Middle frontal gyrus (tissue), 1 donor: Measurements from ENCODE around the gene RPL7A.
"Not testable (repeated sequence)": the region's sequence is repeated elsewhere in the genome, so short reads cannot be mapped to it uniquely, and the experiment has no call there.

Source experiments
- DNase-seq: peaks from one replicate; pipeline ENCODE4 v3.0.0-alpha.2; 2015; ENCODE audit warnings: low spot score; ENCODE audit errors: extremely low spot score

The RPL7A gene

DNA sequence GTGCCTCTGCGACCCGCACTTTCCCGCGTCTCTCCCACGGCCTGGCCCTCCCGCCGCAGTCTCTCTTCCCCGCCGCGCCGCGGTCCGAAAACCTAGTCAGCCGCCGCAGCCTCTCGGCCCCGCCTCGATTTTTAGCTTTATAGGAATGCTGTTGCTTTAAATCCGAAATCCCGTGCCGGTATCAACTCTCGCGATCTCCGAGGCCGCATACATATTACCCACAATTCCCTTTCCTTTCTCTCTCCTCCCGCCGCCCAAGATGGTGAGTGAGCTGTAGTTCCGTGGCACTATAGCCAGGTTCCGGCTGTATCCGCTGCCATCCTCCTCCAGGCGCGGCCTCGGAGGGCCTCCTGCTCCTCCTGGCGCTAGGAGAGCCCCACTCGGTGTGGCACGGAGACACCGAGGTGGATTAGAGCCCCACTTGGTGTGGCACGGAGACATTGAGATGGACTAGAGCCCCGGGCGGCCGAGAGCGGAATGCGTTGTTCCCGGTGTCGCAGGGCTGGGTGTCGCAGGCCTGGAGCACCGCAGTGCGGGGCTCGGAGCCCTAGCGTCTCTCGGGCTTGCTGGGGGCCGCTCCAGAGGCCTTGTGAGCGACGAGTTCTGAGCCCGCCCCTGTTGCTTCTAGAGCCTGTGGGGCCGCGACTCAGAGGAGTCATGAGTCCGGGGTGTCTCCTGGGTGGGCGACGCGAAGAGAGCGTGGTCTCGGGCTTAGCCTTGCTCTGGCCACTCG, at the start of gene RPL7A, which contains the start of gene MED22:
RPL7A (plus strand) TSS at position 234 of the 733 bp plus-strand sequence; CDS start at position 260, 26 bp downstream.
MED22 (minus strand) TSS at position 147 of the 733 bp plus-strand sequence. CDS start 1,469 bp downstream, outside the sequence.
- DNase-seq, result peak; percentile 85

DNA sequence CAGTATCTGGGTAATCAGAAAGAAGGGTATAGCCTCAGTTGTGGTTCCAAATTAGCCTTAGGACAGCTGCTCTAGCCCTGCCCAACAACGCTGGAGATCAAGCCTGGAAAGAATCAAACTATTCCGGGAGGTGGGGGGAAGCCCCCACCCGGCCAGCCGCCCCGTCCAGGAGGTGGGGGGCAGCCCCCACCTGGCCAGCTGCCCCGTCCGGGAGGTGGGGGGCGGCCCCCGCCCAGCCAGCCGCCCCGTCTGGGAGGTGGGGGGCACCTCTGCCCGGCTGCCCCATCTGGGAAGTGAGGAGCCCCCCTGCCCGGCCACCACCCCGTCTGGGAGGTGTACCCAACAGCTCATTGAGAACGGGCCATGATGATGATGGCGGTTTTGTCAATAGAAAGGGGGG, 48.0 kb upstream of the RPL7A start:
- not testable (repeated sequence) for DNase-seq

DNA sequence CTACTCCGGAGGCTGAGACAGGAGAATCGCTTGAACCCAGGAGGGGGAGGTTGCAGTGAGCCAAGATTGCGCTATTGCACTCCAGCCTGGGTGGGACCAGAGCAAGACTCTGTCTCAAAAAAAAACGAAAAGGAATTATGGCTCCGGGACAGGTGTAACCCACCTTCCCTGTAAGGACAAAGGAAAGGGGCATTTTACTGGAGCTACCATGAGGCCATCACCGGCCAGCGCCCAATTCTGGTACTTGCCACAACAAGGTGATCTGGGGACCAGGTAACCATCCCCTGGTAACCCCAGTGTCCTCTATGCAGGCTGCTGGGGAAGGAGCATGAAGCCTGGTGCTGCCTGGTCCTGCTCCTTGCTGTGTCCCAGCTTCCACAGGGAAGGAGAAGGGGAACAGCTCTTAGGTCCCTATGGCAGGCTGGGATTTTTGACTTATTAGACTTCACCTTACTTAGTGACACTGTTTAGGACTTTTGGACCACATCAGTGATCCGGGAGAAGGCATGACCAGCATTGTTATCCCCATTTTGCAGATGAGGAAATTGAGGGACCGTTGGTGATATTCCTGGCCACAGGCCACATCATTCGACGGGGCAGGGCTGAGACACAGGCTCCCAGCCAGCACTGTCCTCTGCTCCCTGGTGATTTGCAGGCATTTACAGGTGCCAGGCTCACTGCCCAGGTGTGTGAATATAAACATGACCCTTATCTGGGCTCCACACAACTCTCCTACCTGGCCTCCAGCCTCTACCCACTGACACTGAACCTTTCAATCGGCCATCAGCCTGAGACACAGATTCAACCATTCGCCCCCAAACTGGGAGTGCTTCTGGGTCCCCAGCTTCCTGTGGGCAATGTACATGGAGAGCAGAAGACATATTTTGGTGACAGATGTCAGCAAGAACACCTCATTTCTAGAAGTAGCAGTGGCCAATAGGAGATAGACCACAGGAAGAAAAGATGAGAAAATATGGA, 46.5 kb upstream of the RPL7A start:
- DNase-seq, result no peak

DNA sequence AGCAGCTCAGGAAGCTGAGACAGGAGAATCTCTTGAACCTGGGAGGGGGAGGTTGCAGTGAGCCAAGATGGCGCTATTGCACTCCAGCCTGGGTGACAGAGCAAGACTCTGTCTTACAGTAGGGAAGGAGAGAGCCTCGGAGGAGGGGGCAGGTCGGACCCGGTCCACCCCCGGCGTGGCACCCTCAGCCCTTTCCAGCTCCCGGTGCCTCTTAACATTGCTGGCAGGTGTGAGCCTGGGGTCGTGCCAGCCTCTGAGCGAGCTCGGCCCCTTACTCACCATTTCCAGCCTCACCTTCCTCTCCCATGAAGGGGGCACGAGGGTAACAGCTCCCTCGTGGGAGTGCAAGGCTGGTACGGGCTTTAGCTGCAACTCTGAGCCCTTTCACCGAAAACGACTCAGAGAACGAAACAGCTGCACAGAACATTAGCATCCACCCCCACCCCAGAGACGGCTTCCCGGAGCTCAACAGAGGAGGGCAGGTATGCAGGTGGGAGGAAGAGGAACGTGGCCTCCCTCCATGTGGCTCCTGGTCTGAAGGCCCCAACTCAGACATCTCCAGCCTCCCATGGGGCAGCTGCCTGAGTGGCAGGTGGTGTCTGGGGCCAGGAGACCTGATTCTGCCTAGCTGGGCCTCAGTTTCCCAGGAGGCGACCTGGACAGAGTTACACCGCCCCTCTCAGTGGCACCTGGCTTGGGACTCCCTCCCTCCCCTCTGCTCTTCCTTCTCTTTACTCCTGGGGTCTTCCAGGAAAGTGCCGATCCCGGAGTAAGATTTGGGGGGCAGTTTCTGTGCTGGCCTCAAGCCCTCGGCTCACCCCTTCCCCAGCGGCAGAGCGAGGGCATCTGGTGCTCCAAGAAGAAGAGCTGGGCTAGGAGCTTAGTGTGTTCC, 44.5 kb upstream of the RPL7A start:
- no peak for DNase-seq

DNA sequence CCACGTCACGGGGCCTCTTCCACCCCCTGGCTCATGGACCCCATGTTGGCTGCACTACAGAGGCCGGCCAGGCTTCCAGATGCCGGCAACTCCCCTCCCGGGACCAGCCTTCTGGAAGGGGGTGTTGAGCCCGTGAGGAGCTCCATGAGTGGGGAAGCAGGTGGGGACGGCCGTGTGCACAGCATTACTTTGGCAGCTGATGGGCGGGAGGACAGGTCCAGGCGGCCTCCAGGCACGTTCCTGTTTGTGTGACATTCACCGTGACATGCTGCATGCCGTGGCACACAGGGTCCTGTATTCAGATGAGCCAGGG, 43.9 kb upstream of the RPL7A start:
- DNase-seq, result no peak

DNA sequence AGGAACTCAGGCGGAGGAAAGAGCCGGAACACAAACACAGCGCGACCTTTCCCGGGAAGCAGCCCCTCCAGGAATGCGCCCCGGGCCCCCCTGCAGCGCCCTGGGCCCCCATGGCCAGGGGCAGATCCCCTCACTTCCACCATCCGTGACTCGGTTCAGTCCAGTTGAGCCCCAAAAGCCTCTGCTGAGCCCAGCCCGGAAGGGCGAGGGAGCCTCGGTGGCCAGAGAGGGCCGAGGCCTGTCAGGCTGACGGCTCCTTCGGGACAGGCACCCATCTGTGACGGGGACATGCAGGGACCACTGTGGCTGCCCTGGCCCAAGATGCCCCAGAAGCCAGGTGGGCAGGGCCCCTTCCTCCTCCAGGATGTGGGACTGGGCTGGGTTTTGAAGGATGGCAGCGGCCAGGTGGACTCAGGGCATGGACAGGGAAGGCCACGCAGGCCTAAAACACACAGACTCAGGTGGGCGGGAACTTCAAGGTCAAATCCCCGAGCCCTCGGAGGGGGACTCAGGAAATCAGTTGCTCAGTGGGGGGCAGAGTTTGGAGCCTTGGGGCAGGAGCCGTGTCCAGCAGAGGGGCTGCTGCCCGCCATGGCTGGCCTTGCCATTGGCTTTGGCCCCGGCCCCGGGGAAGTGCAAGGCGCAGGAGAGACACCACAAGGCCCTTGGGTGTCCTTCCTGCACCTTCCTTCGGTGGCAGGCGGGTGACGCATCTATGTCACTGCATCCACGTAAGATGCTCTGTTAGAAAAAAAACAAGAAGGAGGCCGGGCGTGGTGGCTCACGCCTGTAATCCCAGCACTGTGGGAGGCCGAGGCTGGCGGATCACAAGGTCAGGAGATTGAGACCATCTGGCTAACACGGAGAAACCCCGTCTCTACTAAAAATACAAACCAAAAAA, 43.3 kb upstream of the RPL7A start:
- no peak for DNase-seq

DNA sequence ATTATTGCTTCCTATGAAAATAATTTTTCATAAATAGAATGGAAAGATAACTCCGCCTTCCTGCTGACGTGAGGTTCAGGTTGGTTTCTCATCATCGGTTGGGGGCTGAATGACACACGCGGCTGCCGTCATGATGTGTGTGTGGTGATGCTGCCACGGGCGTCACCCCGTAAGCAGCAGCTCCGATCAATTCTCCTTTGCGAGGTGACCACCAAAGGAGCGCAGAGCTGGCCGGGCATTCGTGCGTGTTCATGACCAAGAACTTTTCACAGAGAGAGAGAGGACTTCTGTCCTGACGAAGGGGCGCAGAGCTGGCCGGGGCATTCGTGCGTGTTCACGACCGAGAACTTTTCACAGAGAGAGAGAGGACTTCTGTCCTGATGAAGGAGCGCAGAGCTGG, 42.3 kb upstream of the RPL7A start:
- DNase-seq, result no peak

DNA sequence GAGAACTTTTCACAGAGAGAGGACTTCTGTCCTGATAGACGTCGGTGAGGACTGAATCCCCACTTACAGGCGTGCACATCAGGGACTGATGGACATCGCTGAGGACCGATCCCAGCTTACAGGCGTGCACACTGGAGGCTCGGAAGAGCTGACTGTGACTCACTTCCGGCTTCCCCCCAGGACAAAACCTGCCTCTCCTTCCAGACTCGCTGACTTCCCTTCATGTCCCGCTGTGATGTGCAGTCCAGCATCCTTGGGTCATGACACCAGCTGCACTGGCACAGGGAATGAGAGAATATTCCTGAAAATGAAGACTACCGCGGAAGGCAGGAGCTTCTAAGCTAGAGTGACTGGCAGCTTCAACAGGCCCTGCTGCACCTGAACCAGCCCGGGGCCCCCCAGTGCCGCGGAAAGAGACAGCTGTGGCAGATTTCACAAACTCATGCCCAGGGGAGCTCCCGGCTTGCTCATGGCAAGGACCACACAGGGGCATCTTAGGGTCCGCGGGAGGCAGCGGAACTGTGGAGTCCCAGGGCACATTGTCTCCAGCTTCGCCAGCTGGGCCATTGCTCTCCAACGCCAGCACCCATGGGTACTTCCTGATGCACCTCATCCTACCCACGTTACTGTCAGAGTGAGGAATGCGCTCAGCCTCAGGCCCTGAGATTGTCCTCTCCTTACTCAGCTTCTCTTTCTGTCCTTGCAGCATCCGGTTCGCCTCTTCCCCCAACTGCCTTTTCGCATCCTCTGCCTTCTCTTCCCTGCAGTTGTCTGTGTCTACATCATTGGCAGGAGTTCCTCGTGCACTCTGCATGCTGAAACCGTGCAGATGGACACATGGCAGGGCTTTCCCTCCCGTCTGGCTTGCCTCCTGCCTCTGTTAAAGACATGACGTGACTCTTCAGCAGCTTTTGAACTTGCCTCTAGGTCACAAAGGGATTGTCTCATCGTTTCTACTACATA, 41.5 kb upstream of the RPL7A start:
- no peak for DNase-seq

DNA sequence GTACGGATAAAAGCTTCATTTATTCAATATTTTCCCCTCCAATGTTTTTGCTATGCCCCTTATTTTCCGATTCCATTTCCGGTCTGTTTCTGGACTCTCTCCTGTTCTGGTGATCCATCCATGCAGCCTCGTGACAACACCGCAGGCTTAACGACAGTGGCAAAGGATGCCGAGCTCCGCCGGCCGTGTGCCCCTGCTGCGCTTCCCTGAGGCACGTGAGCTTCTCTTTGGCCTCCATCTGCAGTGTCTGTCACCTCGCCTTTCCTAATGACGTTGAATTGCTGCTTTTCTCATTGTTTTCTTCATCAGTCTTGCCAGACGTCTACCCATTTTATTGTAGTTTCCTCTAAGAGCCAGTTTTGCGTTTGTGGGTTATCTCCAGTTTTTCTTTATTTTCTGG, 40.7 kb upstream of the RPL7A start:
- DNase-seq, result no peak

DNA sequence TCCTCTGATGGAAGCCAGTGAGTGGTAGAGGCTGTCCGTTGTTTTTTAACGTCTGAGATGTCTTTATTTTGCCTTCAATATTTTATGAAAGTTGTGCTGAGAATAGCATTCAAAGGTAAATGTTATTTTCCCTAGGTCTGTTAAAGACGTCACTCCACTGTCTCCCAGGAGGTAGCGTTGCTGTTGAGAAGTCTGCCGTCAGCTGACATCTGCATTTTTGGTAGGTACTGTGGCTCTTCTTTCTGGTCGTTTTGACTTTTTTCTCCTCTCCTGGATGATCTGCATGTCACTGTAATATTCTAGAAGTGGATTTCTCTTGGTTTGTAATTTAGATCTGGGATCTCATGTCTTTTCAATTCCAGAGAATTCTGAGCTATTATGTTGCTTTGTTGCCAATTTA, 38.4 kb upstream of the RPL7A start:
- no peak for DNase-seq

DNA sequence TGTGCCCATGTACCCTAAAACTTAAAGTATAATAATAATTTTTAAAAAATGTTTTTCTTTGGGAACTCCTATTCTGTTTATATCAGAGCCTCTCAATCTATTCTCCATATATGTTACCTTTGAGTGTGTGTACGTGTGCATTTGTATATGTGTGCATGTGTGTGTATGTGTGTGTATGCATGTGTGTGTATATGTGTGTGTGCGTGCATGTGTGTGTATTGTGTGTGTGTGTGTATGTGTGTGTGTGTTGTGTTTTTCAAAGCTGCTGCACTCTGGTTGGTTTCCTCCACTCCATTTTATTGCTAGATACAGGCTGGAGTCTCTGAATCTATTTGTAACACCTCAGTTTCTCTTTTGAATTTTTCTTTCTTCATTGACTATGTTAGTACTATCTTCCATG, 32.0 kb upstream of the RPL7A start:
- DNase-seq, result no peak

DNA sequence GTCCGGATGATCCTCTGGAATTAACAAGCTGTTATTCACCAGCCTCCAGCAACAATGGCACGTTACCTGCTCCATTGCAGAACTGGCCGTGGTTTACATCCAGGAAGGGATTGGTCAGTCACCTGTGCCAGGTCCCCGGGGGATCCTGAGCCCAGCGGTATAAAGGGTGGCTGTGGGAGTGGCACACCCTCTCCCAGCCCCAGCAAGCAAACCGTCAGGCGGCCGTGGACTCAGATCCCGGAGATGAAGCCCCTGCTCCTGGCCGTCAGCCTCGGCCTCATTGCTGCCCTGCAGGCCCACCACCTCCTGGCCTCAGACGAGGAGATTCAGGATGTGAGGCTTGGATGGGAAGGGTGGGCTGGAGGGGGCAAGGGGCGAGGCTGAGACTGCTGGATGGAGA, 30.5 kb upstream of the RPL7A start:
- not testable (repeated sequence) for DNase-seq

DNA sequence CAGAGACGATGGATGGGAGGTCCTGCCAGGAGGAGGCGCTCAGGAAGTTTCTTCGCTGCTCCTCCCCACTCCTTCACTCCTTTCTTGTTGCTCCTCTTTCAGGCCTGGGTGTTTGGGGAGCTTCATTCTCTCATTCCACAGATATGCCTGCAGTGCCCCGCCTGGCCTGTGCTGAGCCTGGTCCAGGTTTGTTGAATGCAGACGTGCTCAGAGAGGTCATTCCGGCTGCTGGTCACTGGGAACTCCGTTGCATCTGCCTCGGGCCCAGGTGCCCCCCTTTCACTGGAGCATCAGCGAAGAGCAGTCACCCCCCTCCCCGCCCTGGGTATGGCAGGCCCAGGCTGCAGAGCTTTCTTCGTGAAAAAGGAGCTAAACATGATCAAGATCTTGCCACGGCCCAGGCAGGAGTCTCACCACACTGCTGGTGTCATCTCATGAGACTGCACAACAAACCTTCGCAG, 27.6 kb upstream of the RPL7A start:
- no peak for DNase-seq

DNA sequence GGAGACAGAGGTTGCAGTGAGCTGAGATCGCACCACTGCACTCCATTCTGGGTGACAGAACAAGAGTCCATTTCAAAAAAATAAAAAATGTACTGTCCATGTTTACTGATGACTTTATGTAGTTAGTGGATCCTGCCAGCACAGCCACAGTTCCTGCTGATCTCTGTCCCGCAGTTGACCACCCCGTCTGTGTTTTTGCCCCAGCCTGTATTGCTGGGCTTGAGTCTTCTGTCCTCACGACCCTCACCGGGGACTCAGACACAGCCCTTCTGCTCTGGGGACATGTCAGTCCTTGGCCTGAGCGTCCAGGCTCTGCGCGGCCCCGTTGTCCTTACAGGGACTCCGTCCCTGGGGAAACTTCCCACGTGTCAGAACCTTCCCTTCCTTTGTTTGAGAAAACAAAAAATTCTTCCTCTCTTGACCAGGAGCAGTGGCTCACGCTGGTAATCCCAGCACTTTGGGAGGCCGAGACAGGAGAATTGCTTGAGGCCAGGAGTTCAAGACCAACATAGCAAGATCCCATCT, 26.5 kb upstream of the RPL7A start:
- DNase-seq, result no peak

DNA sequence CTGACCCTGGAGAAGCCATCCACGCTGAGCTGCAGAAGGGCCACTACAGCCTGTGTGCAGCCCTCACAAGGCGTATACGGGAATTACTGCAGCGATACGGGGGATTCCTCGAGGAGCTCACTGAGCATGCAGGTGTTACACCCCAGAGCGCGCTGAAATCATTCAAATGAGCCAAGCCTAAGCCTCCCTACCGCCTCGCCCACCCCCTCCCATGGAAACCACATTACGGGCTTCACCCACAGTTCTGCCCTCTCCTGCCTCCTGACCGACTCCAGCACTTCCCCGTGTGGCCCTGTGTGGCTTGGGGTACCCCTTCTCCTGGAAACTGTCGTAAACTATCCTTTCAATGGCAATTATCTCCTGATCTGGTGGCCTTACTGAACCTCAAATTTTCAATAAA, 25.3 kb upstream of the RPL7A start:
- no peak for DNase-seq

DNA sequence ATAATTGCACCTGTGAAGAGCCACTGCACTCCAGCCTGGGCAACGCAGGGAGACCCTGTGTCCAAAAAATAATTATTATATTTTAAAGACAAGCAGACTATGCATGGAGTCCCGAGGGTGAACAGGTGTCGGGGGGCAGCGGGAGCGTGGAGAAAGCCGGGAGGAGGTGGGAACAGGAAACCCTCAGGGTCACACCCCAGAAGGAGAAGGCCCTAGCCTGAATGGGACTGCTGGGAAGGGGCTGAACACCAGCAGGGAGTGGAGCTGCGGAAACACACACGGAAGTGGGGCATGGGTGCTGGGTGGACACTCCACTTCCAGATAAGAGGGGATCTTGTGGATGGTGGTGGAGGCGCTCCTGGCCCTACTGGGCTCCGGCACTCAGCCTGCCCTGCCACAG, 24.8 kb upstream of the RPL7A start:
- no peak for DNase-seq

DNA sequence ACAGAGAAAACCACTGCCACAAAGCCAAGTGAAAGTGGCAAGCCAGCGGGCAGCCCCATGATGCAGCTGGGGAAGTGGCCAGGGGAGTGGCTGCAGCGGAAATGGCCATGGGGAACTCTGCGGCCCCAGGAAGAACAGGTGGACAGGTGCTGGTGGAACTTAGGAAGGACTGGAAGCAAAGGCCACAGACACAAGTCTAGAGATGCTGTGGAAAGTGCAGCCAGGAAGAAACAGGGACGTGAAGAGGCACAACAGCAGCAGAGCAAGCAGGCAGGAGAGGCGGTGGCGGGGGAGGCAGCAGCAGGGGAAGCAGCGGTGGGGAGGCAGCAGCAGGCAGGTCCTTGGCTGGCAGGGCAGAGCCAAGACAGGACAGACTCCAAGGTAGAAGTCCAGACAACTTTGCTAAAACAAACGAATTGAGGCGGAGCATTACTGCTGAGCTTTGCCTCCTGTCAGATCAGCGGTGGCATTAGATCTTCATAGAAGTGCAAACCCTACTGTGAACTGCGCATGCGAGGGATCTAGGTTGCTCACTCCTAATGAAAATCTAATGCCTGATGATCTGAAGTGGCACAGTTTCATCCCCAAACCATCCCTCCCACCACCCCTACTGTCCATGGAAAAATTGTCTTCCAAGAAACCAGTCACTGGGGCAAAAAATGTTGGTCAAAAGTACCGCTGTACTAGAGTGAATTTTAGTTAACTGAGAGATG, 23.9 kb upstream of the RPL7A start:
- DNase-seq, result no peak

DNA sequence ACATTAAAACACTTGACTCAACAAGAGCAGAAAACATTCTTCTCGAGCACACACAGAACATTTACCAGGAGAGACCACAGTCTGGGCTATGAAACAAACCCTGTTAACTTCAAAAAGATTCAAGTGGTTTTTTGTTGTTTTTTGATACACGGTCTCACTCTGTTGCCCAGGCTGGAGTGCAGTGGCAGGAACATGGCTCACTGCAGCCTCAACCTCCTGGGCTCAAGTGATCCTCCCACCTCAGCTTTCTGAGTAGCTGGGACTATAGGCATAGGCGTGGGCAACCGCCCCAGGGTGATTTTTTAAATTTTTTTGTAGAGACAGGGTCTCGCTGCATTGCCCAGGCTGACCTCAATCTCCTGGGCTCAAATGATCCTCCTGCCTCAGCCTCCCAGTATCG, 21.0 kb upstream of the RPL7A start:
- not testable (repeated sequence) for DNase-seq
